ENCODE data around the gene PPP1R36. TPM values are rescaled to one million over a fixed set of nuclear protein-coding genes. Genes with fewer than 3 reads are reported as not detected.

The PPP1R36 gene
- total RNA-seq: 0.51 and 0.60 TPM in 2 replicates
- 0.28 TPM in 1 of 2 replicates, not detected in the other for polyA plus RNA-seq
- 0.34 and 0.41 TPM in 2 replicates for polyA plus RNA-seq (2011; cell fraction: cytosol; rRNA removed)
- polyA plus RNA-seq (2011; cell fraction: nucleus; rRNA removed): 0.28 and 0.61 TPM in 2 replicates
- polyA plus RNA-seq (2012): 0.20 and 0.36 TPM in 2 replicates
- 1.4 TPM in 1 of 2 replicates, not detected in the other for polyA minus RNA-seq
- polyA minus RNA-seq (2011; cell fraction: cytosol; rRNA and poly(A)+ RNA removed): not detected
- polyA minus RNA-seq (2011; cell fraction: nucleus; rRNA and poly(A)+ RNA removed): not detected in 2 replicates
- percentile 23 among the genes with signal in this experiment for Bru-seq, nascent RNA
- percentile 27 among the genes with signal in this experiment for BruChase-seq, experiment 1, labeled RNA remaining after a 6-hour chase
- percentile 31 among the genes with signal in this experiment for BruChase-seq, experiment 2, labeled RNA remaining after a 2-hour chase
- long read RNA-seq, partial matches to known transcripts: 0 of 2 reads
- long read RNA-seq, other reads (novel, unspliced or antisense): 2 of 2 reads

DNA sequence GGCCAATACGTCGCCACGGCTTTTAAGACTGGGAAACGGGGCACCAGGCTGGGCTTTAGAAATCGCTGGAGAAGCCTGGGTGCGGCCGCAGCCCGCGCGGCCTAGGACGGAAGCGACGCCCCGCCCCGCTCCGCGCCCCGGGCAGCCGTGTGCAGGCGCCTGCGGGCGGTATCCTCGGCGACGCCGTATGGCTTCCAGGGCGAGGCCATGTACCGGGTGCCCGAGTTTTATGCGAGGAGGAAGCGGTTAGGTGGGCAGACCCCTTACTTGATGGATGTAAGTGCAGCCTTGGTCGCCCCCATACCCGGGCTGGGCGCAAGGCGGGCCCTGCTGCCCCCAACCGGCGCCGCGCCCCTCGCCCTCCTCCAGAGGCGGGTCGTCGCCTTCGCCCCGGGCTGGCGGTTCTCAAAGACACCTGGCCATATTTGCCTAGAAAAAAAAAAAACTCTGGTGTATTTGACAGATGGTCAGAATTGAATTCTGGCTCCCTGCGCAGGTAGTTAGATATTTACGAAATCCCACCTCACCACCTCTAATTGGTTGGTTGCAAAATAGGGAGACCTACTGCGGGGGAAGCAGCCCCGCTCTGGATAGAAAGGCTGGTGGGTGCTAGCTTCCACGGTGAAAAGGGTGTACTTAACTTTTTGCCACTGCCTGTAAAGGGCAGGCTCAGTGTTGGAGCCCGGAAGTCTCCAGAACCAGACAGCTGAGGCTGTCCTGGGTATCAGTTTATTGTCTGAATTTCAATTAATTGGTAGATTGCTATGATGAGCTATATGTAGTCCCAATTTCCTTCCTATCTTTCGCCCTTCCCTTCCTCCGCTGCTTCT is at the start of gene PPP1R36:
Gene PPP1R36 (plus strand): TSS at position 171 of the 830 bp plus-strand sequence. CDS start 37 bp downstream, at position 208.
- ChIA-PET CTCF (interaction anchor here (1.4 kb wide), 1 partner anchor 10 kb away, joined by 3 read pairs; the partner anchor contains the start of gene HSPA2), POLR2A (no interaction called here)
- dilution Hi-C loops (cut with MboI; ENCODE audit: extremely low pct_ligation_motif_present, low sequenced_read_pairs): no loop called here

More for the DNA sequence above, at the start of gene PPP1R36:
- TF ChIP-seq EZH2 (IDR thresholded peaks at IDR 0.05; ENCODE audit: borderline replicate concordance, low read depth, low read length, severe bottlenecking) (no peak), CTCF (IDR thresholded peaks at IDR 0.05; ENCODE audit: extremely low read depth in 1 of 2, insufficient read depth in 1 of 2, low read depth in 1 of 2, low read length in 2 of 2) (no peak), JUN (IDR thresholded peaks at IDR 0.05; ENCODE audit: borderline replicate concordance, insufficient read depth, insufficient read length, low read depth) (no peak), FOS (IDR thresholded peaks at IDR 0.05; ENCODE audit: borderline replicate concordance, insufficient read depth, low read length) (no peak), MYC (IDR thresholded peaks at IDR 0.05; ENCODE audit: low read depth, low read length) (no peak), POLR2A (IDR thresholded peaks at IDR 0.05; ENCODE audit: low read depth, low read length) (no peak), GATA2 (IDR thresholded peaks at IDR 0.05; ENCODE audit: insufficient read depth, insufficient read length, low read depth, low read length) (no peak), POLR2AphosphoS5 (IDR thresholded peaks at IDR 0.05; ENCODE audit: insufficient read depth, low read depth, low read length) (no peak)
- TF ChIP-seq, protein P1, sequence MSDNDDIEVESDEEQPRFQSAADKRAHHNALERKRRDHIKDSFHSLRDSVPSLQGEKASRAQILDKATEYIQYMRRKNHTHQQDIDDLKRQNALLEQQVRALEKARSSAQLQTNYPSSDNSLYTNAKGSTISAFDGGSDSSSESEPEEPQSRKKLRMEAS (IDR thresholded peaks at IDR 0.05; ENCODE audit: insufficient read depth, insufficient read length): no peak
- intact Hi-C loops (cut with micrococcal nuclease): loop anchor here (1.0 kb wide), 1 partner anchor 17 kb away; no protein-coding TSS in a partner anchor
- FAIRE-seq: no peak
- H3K27ac ChIP-seq (ENCODE audit: insufficient read depth, low read depth, low read length): no peak within 1 kb of the TSS
- H3K27me3 ChIP-seq (ENCODE audit: control insufficient read depth in 2 of 2, insufficient read depth in 2 of 2, low read length in 2 of 2): peaks cover 20% of the 10 kb centered on the region in 2 experiments
- BruUV-seq (replicated peaks): no TSS peak
- H3K9ac ChIP-seq (replicated peaks; ENCODE audit: extremely low read depth, insufficient read depth, low read length): peak within 1 kb of the TSS; percentile 11
- H2AFZ ChIP-seq (ENCODE audit: low read depth, low read length): peak within 1 kb of the TSS; percentile 94
- no peak for DNase-seq (ENCODE audit: low read depth, low spot score)
- no peaks in the 10 kb centered on the region for H3K9me3 ChIP-seq (replicated peaks; ENCODE audit: control insufficient read depth, insufficient read depth, low read length)
- peaks cover 11% of the 10 kb centered on the region for H3K4me1 ChIP-seq (ENCODE audit: control insufficient read depth, extremely low read depth, insufficient read depth, low read length)
- H3K9me1 ChIP-seq (replicated peaks; ENCODE audit: control insufficient read depth, extremely low read depth, insufficient read depth, low read length): no peaks in the 10 kb centered on the region
- no peaks in the 10 kb centered on the region for H4K20me1 ChIP-seq (replicated peaks; ENCODE audit: control insufficient read depth, extremely low read depth, insufficient read depth, low read length)
- no peaks in the 10 kb centered on the region for H3K36me3 ChIP-seq (ENCODE audit: control insufficient read depth in 2 of 2, extremely low read depth in 1 of 2, insufficient read depth in 2 of 2, low read length in 2 of 2)
- peak within 1 kb of the TSS; percentile 77 for H3K4me2 ChIP-seq (ENCODE audit: insufficient read depth, low read length)
- peak within 1 kb of the TSS; percentile 16 to 30 (median 21) for H3K4me3 ChIP-seq (replicated peaks in 1 of 3; ENCODE audit: insufficient read depth in 1 of 3, low read depth in 1 of 3, low read length in 3 of 3)
- H3K79me2 ChIP-seq (ENCODE audit: control insufficient read depth, insufficient read depth, low read length): no peaks in the 10 kb centered on the region
